Raji (cell line): ENCODE measurements around the gene ARX.

Experiments
- POLR2A ChIP-seq: IDR thresholded peaks from 2 replicates; pipeline ENCODE4 v1.6.1; 2011; ENCODE audit warnings: low read depth, low read length, control low read depth; ENCODE audit not compliant: insufficient read depth

Gene ARX

GRCh38 chrX:25020391-25020904 is 4.7 kb upstream of the ARX start:
- no peak for TF ChIP-seq POLR2A

GRCh38 chrX:25019707-25020390 is 4.1 kb upstream of the ARX start:
- no peak for TF ChIP-seq POLR2A

GRCh38 chrX:25018682-25019081 is 2.9 kb upstream of the ARX start:
- no peak for TF ChIP-seq POLR2A

GRCh38 chrX:25017667-25018247 is 2.0 kb upstream of the ARX start:
- no peak for TF ChIP-seq POLR2A

- TF ChIP-seq POLR2A = no peak
Observed at GRCh38 chrX:25016938-25017598, 1.3 kb upstream of the ARX start.

GRCh38 chrX:25016361-25016671 is 551 bp upstream of the ARX start:
- TF ChIP-seq POLR2A = no peak

- TF ChIP-seq POLR2A = no peak
Observed at GRCh38 chrX:25014366-25014838, 1.4 kb downstream of the ARX start.

GRCh38 chrX:25013632-25014365 is 2.0 kb downstream of the ARX start:
- no peak for TF ChIP-seq POLR2A

- TF ChIP-seq POLR2A = no peak
Observed at GRCh38 chrX:25012793-25013631, 2.8 kb downstream of the ARX start.

GRCh38 chrX:25012433-25012735 is 3.4 kb downstream of the ARX start:
- TF ChIP-seq POLR2A = no peak

- no peak for TF ChIP-seq POLR2A
Observed at GRCh38 chrX:25011589-25012432, 4.0 kb downstream of the ARX start.

- no peak for TF ChIP-seq POLR2A
Observed at GRCh38 chrX:25010784-25011588, 4.8 kb downstream of the ARX start.

- TF ChIP-seq POLR2A = no peak
Observed at GRCh38 chrX:25009407-25009806, 6.4 kb downstream of the ARX start.
